Gastroesophageal sphincter (tissue), 4 donors: ENCODE data around the gene SPTB. TPM values are rescaled to one million over a fixed set of nuclear protein-coding genes. Genes with fewer than 3 reads are reported as not detected.

Source experiments
- ATAC-seq: fragments of 150-250 bp; one replicate; pipeline ENCODE4 v1.9.1; 2016; ENCODE audit warnings: mild to moderate bottlenecking, moderate library complexity
- H3K27ac ChIP-seq, 4 donors: fragments of 200-600 bp; sonication (generic) in 3 of 4; 1 replicate in 3 of 4; 2 replicates in 1 of 4; pipeline ENCODE4 v1.5.1; 2016 to 2019
- H3K27me3 ChIP-seq: fragments of 200-600 bp; sonication (generic); one replicate; pipeline ENCODE4 v1.5.1; 2019
- H3K36me3 ChIP-seq, 2 donors: fragments of 200-600 bp; sonication (generic); one replicate each; pipeline ENCODE4 v1.5.1; 2019; ENCODE audit warnings: control low read depth in 1 of 2
- H3K4me1 ChIP-seq, 3 donors: fragments of 200-600 bp; sonication (generic); 1 replicate in 2 of 3; 2 replicates in 1 of 3; pipeline ENCODE4 v1.5.1; 2016 to 2019; ENCODE audit warnings: control low read depth in 2 of 3
- H3K4me3 ChIP-seq, 2 donors: fragments of 200-600 bp; sonication (generic); one replicate each; pipeline ENCODE4 v1.5.1; 2019; ENCODE audit warnings: mild to moderate bottlenecking in 1 of 2, moderate library complexity in 1 of 2
- H3K9me3 ChIP-seq, 3 donors: fragments of 200-600 bp; sonication (generic); one replicate each; pipeline ENCODE4 v1.5.1; 2017 to 2019; ENCODE audit warnings: control low read depth in 2 of 3
- CTCF ChIP-seq, 4 experiments: fragments of 200-600 bp in 2 of 4; fragments of 450-650 bp in 2 of 4; sonication (generic) in 1 of 4; IDR thresholded peaks; one replicate each; pipeline ENCODE4 v1.5.1; 2017 to 2019; ENCODE audit warnings: antibody characterized with exemption in 4 of 4, mild to moderate bottlenecking in 2 of 4, moderate library complexity in 2 of 4
- EP300 ChIP-seq: sonication (generic); formaldehyde crosslinking; IDR thresholded peaks from one replicate; pipeline ENCODE4 v1.6.1; 2017; ENCODE audit warnings: antibody characterized with exemption, mild to moderate bottlenecking
- POLR2A ChIP-seq, 2 donors: fragments of 450-650 bp; IDR thresholded peaks; one replicate each; pipeline ENCODE4 v1.6.1; 2017; ENCODE audit warnings: antibody characterized with exemption in 2 of 2, mild to moderate bottlenecking in 2 of 2, moderate library complexity in 1 of 2
- POLR2AphosphoS5 ChIP-seq: sonication (generic); formaldehyde crosslinking; IDR thresholded peaks from one replicate; pipeline ENCODE4 v1.6.1; 2017; ENCODE audit warnings: antibody characterized with exemption
- WGBS, 2 donors: methylation state at CpG; one replicate each; pipeline ENCODE4 v1.1.5; 2018; ENCODE audit warnings: low coverage in 1 of 2; 5-methylcytosine and 5-hydroxymethylcytosine counted together
- total RNA-seq, 4 donors: library from RNA; depleted of rRNA; stranded (reverse); fragments of >200 nt; gene quantifications; one replicate each; pipeline ENCODE4 v1.1.0, GENCODE V29; 2016

The SPTB gene
- total RNA-seq, 4 donors from 2014 or later = 0.62 to 3.1 (median 1.0) TPM

- no peak for ATAC-seq
- WGBS, 2 donors = no CpG with 5 or more reads among the region's 27 CpGs
Measured at GRCh38 chr14:64743061-64743460, 136.6 kb downstream of the SPTB start.

DNA sequence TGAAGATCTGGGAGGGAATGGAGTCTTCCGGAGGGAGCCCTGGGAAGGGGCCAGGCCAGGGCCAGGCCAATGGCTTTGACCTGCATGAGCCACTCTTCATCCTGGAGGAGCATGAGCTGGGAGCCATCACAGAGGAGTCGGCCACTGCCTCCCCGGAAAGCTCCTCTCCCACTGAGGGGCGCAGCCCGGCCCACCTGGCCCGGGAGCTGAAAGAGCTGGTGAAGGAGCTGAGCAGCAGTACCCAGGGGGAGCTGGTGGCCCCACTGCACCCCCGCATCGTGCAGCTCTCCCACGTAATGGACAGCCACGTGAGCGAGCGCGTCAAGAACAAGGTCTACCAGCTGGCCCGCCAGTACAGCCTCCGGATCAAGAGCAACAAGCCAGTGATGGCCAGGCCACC is 137.7 kb downstream of the SPTB start:
- TF ChIP-seq POLR2A (IDR thresholded peaks at IDR 0.05) (no peak), EP300 (no peak)
- Histone ChIP-seq H3K36me3 (peaks cover 0 to 93% of the 10 kb centered on the region in 2 donors), H3K27ac (no peak overlapping the region), H3K9me3 (no peaks in the 10 kb centered on the region), H3K4me1 (peaks cover 0 to 20% (median 6%) of the 10 kb centered on the region in 3 donors), H3K4me3 (no peak overlapping the region), H3K27me3 (no peaks in the 10 kb centered on the region)
- 100% methylated on average over 1 of the region's 15 CpGs; no CpG with 5 or more reads in 1 of the 2 donors for WGBS, 2 donors
- ATAC-seq = no peak

More at GRCh38 chr14:64743061-64743460, 136.6 kb downstream of the SPTB start:
- Histone ChIP-seq H3K4me1 (peaks cover 0 to 23% (median 6%) of the 10 kb centered on the region in 3 donors), H3K36me3 (peaks cover 0 to 93% of the 10 kb centered on the region in 2 donors), H3K9me3 (no peaks in the 10 kb centered on the region), H3K27me3 (no peaks in the 10 kb centered on the region), H3K4me3 (no peak overlapping the region), H3K27ac (no peak overlapping the region)
- no peak for TF ChIP-seq POLR2A (IDR thresholded peaks at IDR 0.05)

DNA sequence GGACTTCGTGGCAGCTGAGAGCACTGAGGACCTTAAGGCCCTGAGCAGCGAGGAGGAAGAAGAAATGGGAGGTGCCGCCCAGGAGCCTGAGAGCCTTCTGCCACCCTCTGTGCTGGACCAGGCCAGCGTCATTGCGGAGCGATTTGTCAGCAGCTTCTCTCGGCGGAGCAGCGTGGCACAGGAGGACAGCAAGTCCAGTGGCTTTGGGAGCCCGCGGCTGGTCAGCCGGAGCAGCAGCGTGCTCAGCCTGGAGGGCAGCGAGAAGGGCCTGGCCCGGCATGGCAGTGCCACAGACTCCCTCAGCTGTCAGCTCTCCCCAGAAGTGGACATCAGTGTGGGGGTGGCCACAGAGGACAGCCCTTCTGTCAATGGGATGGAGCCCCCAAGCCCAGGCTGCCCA is 138.5 kb downstream of the SPTB start:
- Histone ChIP-seq H3K9me3 (no peaks in the 10 kb centered on the region), H3K36me3 (peaks cover 0 to 95% of the 10 kb centered on the region in 2 donors), H3K4me3 (no peak overlapping the region), H3K27ac (no peak overlapping the region), H3K4me1 (peaks cover 0 to 12% (median 4%) of the 10 kb centered on the region in 3 donors), H3K27me3 (no peaks in the 10 kb centered on the region)
- WGBS, 2 donors = 80% methylated on average over 2 of the region's 15 CpGs; no CpG with 5 or more reads in 1 of the 2 donors
- TF ChIP-seq POLR2AphosphoS5 (no peak), EP300 (no peak), POLR2A (IDR thresholded peaks at IDR 0.05) (no peak), CTCF (IDR thresholded peaks at IDR 0.05) (no peak)
- ATAC-seq = no peak

GRCh38 chr14:64738281-64738804 is 141.4 kb downstream of the SPTB start:
- TF ChIP-seq CTCF (IDR thresholded peaks at IDR 0.05) (no peak), EP300 (no peak), POLR2A (IDR thresholded peaks at IDR 0.05) (no peak), POLR2AphosphoS5 (no peak)
- Histone ChIP-seq H3K4me3 (no peak overlapping the region), H3K4me1 (peaks cover 0 to 13% (median 0%) of the 10 kb centered on the region in 3 donors), H3K27ac (no peak overlapping the region), H3K36me3 (peaks cover 0 to 83% of the 10 kb centered on the region in 2 donors), H3K9me3 (no peaks in the 10 kb centered on the region), H3K27me3 (no peaks in the 10 kb centered on the region)
- peak; percentile 6 for ATAC-seq
- WGBS, 2 donors = 71% methylated on average over 3 of the region's 9 CpGs; no CpG with 5 or more reads in 1 of the 2 donors

- TF ChIP-seq CTCF (IDR thresholded peaks at IDR 0.05) (no peak), POLR2AphosphoS5 (no peak), POLR2A (IDR thresholded peaks at IDR 0.05) (no peak), EP300 (no peak)
- Histone ChIP-seq H3K4me3 (no peak overlapping the region), H3K36me3 (peaks cover 0 to 83% of the 10 kb centered on the region in 2 donors), H3K27me3 (no peaks in the 10 kb centered on the region), H3K9me3 (no peaks in the 10 kb centered on the region), H3K27ac (no peak overlapping the region), H3K4me1 (peaks cover 0 to 13% (median 0%) of the 10 kb centered on the region in 3 donors)
- 82 to 92% methylated on average over 11 of the region's 17 CpGs for WGBS, 2 donors
- no peak for ATAC-seq
Measured at GRCh38 chr14:64737391-64738280, 142.1 kb downstream of the SPTB start.
